GM19395 (cell line): ENCODE results near the gene ZSWIM8.
A peak's percentile ranks its signal among the peaks of the same experiment; 100 is the strongest.

Source experiments
- ATAC-seq: cut with Tn5 transposase; IDR thresholded peaks from one replicate; pipeline ENCODE4 v1.9.1; 2021; ENCODE audit warnings: mild to moderate bottlenecking, moderate library complexity; ENCODE audit not compliant: unreplicated experiment

Gene ZSWIM8

GRCh38 chr10:73840403-73841060 is 55.1 kb downstream of the ZSWIM8 start:
- ATAC-seq: no peak

- ATAC-seq: no peak
Observed at GRCh38 chr10:73841061-73841421, 55.6 kb downstream of the ZSWIM8 start.

GRCh38 chr10:73841526-73842285 is 56.3 kb downstream of the ZSWIM8 start:
- ATAC-seq: no peak

- ATAC-seq: no peak
Observed at GRCh38 chr10:73842349-73842748, 56.9 kb downstream of the ZSWIM8 start.

GRCh38 chr10:73843261-73843660 is 57.9 kb downstream of the ZSWIM8 start:
- no peak for ATAC-seq

- no peak for ATAC-seq
Observed at GRCh38 chr10:73847031-73847430, 61.6 kb downstream of the ZSWIM8 start.

- peak; percentile 92 for ATAC-seq
Observed at GRCh38 chr10:73848821-73849489, 63.5 kb downstream of the ZSWIM8 start.

- no peak for ATAC-seq
Observed at GRCh38 chr10:73850211-73850610, 64.8 kb downstream of the ZSWIM8 start.

- no peak for ATAC-seq
Observed at GRCh38 chr10:73850863-73851461, 65.6 kb downstream of the ZSWIM8 start.
